Measurements from ENCODE around the gene LRP1B.
"Not testable (repeated sequence)": the region's sequence is repeated elsewhere in the genome, so short reads cannot be mapped to it uniquely, and the experiment has no call there.

Gene LRP1B

DNA sequence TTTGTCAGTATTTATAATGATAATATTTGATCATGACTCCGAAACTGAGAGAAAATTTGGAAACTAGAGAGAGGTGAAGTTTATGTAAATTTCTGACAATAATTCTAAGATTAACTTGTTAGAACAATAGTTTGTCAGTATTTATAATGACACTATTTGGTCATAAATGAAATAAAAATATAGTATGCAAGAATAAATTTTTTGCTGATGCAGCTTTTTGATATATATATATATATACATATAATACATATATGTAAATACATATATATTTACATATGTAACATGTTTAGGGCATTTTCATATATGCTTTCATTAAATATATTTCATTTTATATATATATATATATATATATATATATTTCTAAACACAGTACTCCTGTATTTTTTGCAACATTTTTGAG, 1158.1 kb downstream of the LRP1B start:
- TF ChIP-seq, protein P1, sequence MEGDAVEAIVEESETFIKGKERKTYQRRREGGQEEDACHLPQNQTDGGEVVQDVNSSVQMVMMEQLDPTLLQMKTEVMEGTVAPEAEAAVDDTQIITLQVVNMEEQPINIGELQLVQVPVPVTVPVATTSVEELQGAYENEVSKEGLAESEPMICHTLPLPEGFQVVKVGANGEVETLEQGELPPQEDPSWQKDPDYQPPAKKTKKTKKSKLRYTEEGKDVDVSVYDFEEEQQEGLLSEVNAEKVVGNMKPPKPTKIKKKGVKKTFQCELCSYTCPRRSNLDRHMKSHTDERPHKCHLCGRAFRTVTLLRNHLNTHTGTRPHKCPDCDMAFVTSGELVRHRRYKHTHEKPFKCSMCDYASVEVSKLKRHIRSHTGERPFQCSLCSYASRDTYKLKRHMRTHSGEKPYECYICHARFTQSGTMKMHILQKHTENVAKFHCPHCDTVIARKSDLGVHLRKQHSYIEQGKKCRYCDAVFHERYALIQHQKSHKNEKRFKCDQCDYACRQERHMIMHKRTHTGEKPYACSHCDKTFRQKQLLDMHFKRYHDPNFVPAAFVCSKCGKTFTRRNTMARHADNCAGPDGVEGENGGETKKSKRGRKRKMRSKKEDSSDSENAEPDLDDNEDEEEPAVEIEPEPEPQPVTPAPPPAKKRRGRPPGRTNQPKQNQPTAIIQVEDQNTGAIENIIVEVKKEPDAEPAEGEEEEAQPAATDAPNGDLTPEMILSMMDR (IDR thresholded peaks at IDR 0.05): no peak
- Histone ChIP-seq H3K27ac (no peak overlapping the region), H3K4me3 (no peak overlapping the region)
- no peak for DNase-seq (ENCODE audit: low spot score)

- not testable (repeated sequence) for H3K27ac ChIP-seq; H3K4me3 ChIP-seq; DNase-seq (ENCODE audit: low spot score)
Measured at GRCh38 chr2:140964324-140964723, 1166.5 kb downstream of the LRP1B start.

- no peak overlapping the region for H3K4me3 ChIP-seq
- DNase-seq (ENCODE audit: low spot score): no peak
- TF ChIP-seq, protein P1 (IDR thresholded peaks at IDR 0.05): no peak
Measured at GRCh38 chr2:140949932-140950331, 1180.9 kb downstream of the LRP1B start.

GRCh38 chr2:140947236-140947635, 1183.6 kb downstream of the LRP1B start:
- Histone ChIP-seq H3K4me3 (no peak overlapping the region), H3K27ac (no peak overlapping the region)
- DNase-seq (ENCODE audit: low spot score): no peak
- TF ChIP-seq, protein P1 (IDR thresholded peaks at IDR 0.05): no peak

More at GRCh38 chr2:140949932-140950331, 1180.9 kb downstream of the LRP1B start:
- no peak overlapping the region for H3K27ac ChIP-seq

- no peak overlapping the region for H3K4me3 ChIP-seq
- no peak for DNase-seq (ENCODE audit: low spot score)
- H3K27ac ChIP-seq: no peak overlapping the region
- TF ChIP-seq, protein P1 (IDR thresholded peaks at IDR 0.05): no peak
Measured at GRCh38 chr2:140943867-140944266, 1186.9 kb downstream of the LRP1B start.

DNA sequence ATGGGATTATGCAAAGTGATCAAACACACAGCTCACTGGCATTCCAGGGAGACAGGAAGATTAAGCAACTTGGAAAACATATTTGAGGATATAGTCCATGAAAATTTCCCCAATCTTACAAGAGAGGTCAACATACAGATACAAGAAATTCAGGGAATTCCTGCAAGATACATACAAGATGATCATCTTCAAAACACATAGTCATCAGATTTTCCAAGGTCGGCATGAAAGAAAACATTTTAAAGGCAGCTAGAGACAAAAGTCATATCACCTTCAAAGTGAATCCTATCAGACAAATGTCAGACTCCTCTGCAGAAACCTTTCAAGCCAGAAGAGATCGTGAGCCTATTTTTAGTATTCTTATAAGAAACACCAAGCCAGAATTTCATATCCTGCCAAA, 1188.5 kb downstream of the LRP1B start:
- TF ChIP-seq, protein P1 (IDR thresholded peaks at IDR 0.05): no peak
- H3K27ac ChIP-seq: no peak overlapping the region
- no peak overlapping the region for H3K4me3 ChIP-seq
- no peak for DNase-seq (ENCODE audit: low spot score)

GRCh38 chr2:140929849-140930248, 1201.0 kb downstream of the LRP1B start:
- no peak for DNase-seq (ENCODE audit: low spot score)
- TF ChIP-seq, protein P1 (IDR thresholded peaks at IDR 0.05): no peak
- no peak overlapping the region for H3K27ac ChIP-seq
- H3K4me3 ChIP-seq: no peak overlapping the region

GRCh38 chr2:140918426-140918825, 1212.4 kb downstream of the LRP1B start:
- Histone ChIP-seq H3K27ac (no peak overlapping the region), H3K4me3 (no peak overlapping the region)
- TF ChIP-seq, protein P1 (IDR thresholded peaks at IDR 0.05): no peak
- no peak for DNase-seq (ENCODE audit: low spot score)

Measured in coronary artery (tissue), 2 donors.